SU-DHL-6 (cell line): ENCODE results near the gene ATP4A.
"Not testable (repeated sequence)": the region's sequence is repeated elsewhere in the genome, so short reads cannot be mapped to it uniquely, and the experiment has no call there.

Experiments used
- H2AFZ ChIP-seq: fragments of 200-600 bp; sonication (generic); 2 replicates; pipeline ENCODE4 v1.6.1; 2014; ENCODE audit warnings: low read depth, mild to moderate bottlenecking, moderate library complexity, mixed read lengths, antibody characterized with exemption, low read length; ENCODE audit not compliant: severe bottlenecking
- H3F3A ChIP-seq: fragments of 200-600 bp; shearing (Covaris generic); 2 replicates; pipeline ENCODE4 v1.6.0; 2016; ENCODE audit warnings: antibody characterized with exemption, mild to moderate bottlenecking; ENCODE audit not compliant: insufficient read depth
- H3K27ac ChIP-seq: fragments of 200-600 bp; sonication (generic); 2 replicates; pipeline ENCODE4 v1.5.1; 2016; ENCODE audit warnings: low read depth, mild to moderate bottlenecking, low read length, moderate library complexity, mixed read lengths
- H3K27me3 ChIP-seq: fragments of 200-600 bp; sonication (generic), shearing (Covaris generic); 2 replicates; pipeline ENCODE4 v1.6.0; 2014; ENCODE audit warnings: mild to moderate bottlenecking, low read length
- H3K36me3 ChIP-seq: fragments of 200-600 bp; sonication (generic); 2 replicates; pipeline ENCODE4 v1.6.1; 2014; ENCODE audit warnings: mild to moderate bottlenecking, low read length, mixed read lengths
- H3K4me2 ChIP-seq: fragments of 300-600, 200-600 bp; shearing (Covaris generic), sonication (generic); 2 replicates; pipeline ENCODE4 v1.6.0; 2014; ENCODE audit warnings: low read length, low read depth, mild to moderate bottlenecking; ENCODE audit not compliant: poor library complexity, severe bottlenecking
- H3K4me3 ChIP-seq: fragments of 200-600 bp; sonication (generic); 2 replicates; pipeline ENCODE4 v1.5.1; 2014; ENCODE audit warnings: antibody characterized with exemption, low read length, mild to moderate bottlenecking, mixed read lengths; ENCODE audit not compliant: insufficient read depth, poor library complexity, severe bottlenecking
- H3K79me2 ChIP-seq: fragments of 200-600 bp; sonication (generic); 2 replicates; pipeline ENCODE4 v1.6.1; 2014; ENCODE audit warnings: mild to moderate bottlenecking, low read length, moderate library complexity; ENCODE audit not compliant: insufficient read depth
- H3K9ac ChIP-seq: fragments of 200-600 bp; sonication (generic); 2 replicates; pipeline ENCODE4 v1.7.0; 2014; ENCODE audit warnings: mild to moderate bottlenecking, low read length
- H3K9me2 ChIP-seq: fragments of 200-600 bp; sonication (generic); replicated peaks from 2 replicates; pipeline ENCODE4 v1.6.1; 2014; ENCODE audit warnings: low read length; ENCODE audit not compliant: insufficient read depth
- H3K9me3 ChIP-seq: fragments of 200-600 bp; sonication (generic); 2 replicates; pipeline ENCODE4 v1.6.1; 2014; ENCODE audit warnings: low read length, mixed read lengths; ENCODE audit not compliant: insufficient read depth
- H4K20me1 ChIP-seq: fragments of 200-600 bp; sonication (generic); 2 replicates; pipeline ENCODE4 v1.6.1; 2014; ENCODE audit warnings: low read depth, mild to moderate bottlenecking, antibody characterized with exemption, low read length, moderate library complexity, mixed read lengths
- EZH2phosphoT487 ChIP-seq: fragments of 200-600 bp; sonication (generic), shearing (Covaris generic); conservative IDR thresholded peaks from 2 replicates; pipeline ENCODE4 v1.6.1; 2018; ENCODE audit warnings: mild to moderate bottlenecking, antibody characterized with exemption, low read length, moderate library complexity, mixed read lengths
- TF ChIP-seq, protein P1 (sequence below): fragments of 200-600 bp; sonication (generic); IDR thresholded peaks from one replicate; pipeline ENCODE4 v1.5.1; 2017; ENCODE audit warnings: antibody characterized with exemption, mild to moderate bottlenecking, low read length, moderate library complexity; ENCODE audit not compliant: insufficient read depth, poor library complexity, severe bottlenecking

Gene ATP4A

DNA sequence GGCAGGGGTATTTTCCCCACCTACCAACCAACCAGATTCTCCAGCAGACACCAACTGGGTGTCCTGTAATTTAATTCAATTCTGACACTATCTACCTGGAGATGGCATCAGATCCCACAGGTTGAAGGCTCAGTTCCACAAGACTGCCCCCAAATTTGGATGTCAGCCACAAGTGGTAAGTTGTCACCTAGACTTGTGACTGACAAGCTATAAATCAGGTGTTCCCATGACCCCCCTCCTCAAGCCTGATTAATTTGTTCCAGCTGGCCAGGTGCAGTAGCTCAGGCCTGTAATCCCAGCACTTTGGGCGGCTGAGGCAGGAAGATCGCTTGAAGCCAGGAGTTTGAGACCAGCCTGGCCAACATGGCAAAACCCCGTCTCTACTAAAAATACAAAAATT is 38.5 kb upstream of the ATP4A start:
- Histone ChIP-seq H3K4me2 (no peak overlapping the region), H4K20me1 (no peaks in the 10 kb centered on the region), H3K9ac (no peak overlapping the region), H3K36me3 (no peaks in the 10 kb centered on the region), H3F3A (no peaks in the 10 kb centered on the region), H3K9me3 (no peaks in the 10 kb centered on the region), H2AFZ (no peak overlapping the region), H3K27me3 (no peaks in the 10 kb centered on the region), H3K79me2 (no peaks in the 10 kb centered on the region), H3K9me2 (no peaks in the 10 kb centered on the region), H3K27ac (no peak overlapping the region), H3K4me3 (no peak overlapping the region)
- no peak for TF ChIP-seq EZH2phosphoT487
- TF ChIP-seq, protein P1, sequence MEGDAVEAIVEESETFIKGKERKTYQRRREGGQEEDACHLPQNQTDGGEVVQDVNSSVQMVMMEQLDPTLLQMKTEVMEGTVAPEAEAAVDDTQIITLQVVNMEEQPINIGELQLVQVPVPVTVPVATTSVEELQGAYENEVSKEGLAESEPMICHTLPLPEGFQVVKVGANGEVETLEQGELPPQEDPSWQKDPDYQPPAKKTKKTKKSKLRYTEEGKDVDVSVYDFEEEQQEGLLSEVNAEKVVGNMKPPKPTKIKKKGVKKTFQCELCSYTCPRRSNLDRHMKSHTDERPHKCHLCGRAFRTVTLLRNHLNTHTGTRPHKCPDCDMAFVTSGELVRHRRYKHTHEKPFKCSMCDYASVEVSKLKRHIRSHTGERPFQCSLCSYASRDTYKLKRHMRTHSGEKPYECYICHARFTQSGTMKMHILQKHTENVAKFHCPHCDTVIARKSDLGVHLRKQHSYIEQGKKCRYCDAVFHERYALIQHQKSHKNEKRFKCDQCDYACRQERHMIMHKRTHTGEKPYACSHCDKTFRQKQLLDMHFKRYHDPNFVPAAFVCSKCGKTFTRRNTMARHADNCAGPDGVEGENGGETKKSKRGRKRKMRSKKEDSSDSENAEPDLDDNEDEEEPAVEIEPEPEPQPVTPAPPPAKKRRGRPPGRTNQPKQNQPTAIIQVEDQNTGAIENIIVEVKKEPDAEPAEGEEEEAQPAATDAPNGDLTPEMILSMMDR, result no peak

DNA sequence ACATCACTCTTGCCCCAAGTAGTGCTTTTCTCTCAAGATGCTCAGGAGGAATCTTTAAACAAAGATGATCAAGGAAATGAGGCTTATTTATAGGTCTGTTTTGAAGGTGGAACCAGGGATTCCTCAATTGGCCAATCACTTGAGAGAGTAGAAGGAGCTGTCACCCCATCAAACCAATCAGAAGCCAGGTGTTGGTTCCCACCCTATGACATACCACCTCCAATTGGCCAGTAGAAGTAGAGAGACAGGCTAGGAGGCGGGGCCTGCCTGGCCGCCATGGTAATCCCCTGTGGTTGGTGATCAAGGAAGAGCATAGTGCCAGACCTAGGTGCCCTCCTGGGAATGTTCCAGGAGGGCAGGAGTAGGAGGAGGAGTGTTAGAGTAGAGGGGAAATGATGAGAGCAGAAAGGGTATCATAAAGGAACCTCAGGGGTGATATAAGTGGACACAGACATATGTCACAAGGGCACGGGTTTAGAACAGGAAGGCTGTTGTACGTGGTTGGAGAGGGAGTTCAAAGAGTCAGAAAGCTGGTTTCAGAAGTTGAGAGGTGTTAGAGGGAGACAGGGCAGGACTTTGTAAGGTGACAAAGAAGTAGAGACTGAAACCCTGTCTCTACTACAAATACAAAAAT is 33.0 kb upstream of the ATP4A start:
- H3K9me3 ChIP-seq, result no peaks in the 10 kb centered on the region
- H3K27me3 ChIP-seq, result no peaks in the 10 kb centered on the region
- no peak overlapping the region for H3K9ac ChIP-seq
- H4K20me1 ChIP-seq, result no peaks in the 10 kb centered on the region
- H3K4me2 ChIP-seq, result no peak overlapping the region
- H3K9me2 ChIP-seq, result no peaks in the 10 kb centered on the region
- TF ChIP-seq EZH2phosphoT487, result no peak
- TF ChIP-seq, protein P1, result no peak
- peak overlapping the region; percentile 47 for H2AFZ ChIP-seq
- no peaks in the 10 kb centered on the region for H3F3A ChIP-seq
- H3K27ac ChIP-seq, result no peak overlapping the region
- H3K36me3 ChIP-seq, result no peaks in the 10 kb centered on the region
- H3K4me3 ChIP-seq, result no peak overlapping the region
- no peaks in the 10 kb centered on the region for H3K79me2 ChIP-seq

DNA sequence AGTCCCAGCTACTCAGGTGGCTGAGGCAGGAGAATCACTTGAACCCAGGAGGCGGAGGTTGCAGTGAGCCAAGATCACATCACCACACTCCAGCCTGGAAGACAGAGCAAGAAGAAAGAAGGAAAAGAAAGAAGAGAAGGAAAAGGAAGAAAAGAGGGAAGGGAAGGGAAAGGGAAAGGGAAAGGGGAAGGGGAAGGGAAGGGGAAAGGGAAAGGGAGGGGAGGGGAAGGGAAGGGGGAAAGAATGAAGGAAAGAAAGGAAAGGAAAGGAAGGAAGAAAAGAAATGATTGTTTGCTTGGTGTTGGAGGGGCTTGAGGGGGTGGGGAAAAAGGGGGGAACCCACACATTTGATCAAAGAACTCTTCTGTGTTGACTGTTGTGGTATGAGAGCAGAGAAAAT is 32.5 kb upstream of the ATP4A start:
- TF ChIP-seq, protein P1, result no peak
- TF ChIP-seq EZH2phosphoT487, result no peak
- Histone ChIP-seq H3K4me2 (no peak overlapping the region), H3K27me3 (no peaks in the 10 kb centered on the region)

DNA sequence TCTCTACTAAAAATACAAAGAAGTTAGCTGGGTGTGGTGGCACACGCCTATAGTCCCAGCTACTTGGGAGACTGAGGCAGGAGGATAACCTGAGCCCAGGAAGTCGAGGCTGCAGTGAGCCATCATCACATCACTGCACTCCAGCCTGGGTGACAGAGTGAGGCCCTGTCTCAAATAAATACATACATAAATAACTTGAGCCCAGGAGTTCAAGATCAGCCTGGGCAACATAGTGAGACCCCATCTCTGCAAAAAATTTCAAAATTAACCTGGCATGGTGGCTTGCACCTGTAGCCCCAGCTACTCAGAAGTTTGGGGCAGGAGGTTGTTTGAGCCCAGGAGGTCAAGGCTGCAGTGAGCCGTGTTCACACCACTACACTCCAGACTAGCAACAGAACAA is 31.6 kb upstream of the ATP4A start:
- H3K27ac ChIP-seq, H3K27me3 ChIP-seq, H3K4me3 ChIP-seq, H4K20me1 ChIP-seq, H3K4me2 ChIP-seq, H2AFZ ChIP-seq, H3K36me3 ChIP-seq, H3F3A ChIP-seq, H3K9me3 ChIP-seq, H3K9me2 ChIP-seq, H3K9ac ChIP-seq, H3K79me2 ChIP-seq: not testable (repeated sequence)

More for the DNA sequence above, 32.5 kb upstream of the ATP4A start:
- H3K9ac ChIP-seq, result no peak overlapping the region
- no peaks in the 10 kb centered on the region for H3K9me2 ChIP-seq
- H4K20me1 ChIP-seq, result no peaks in the 10 kb centered on the region
- H3K4me3 ChIP-seq, result no peak overlapping the region
- H3K27ac ChIP-seq, result no peak overlapping the region
- no peaks in the 10 kb centered on the region for H3F3A ChIP-seq
- no peaks in the 10 kb centered on the region for H3K79me2 ChIP-seq
- H3K9me3 ChIP-seq, result no peaks in the 10 kb centered on the region
- no peak overlapping the region for H2AFZ ChIP-seq
- no peaks in the 10 kb centered on the region for H3K36me3 ChIP-seq
